Stimulated activated CD4-positive, alpha-beta T cell treated with anti-CD3 and anti-CD28 coated beads, Interleukin-1b, Interleukin-23, amount 100 ng/mL, for 48 hours (primary cell): ENCODE data around the gene MFAP1.
"Not testable (repeated sequence)": the region's sequence is repeated elsewhere in the genome, so short reads cannot be mapped to it uniquely, and the experiment has no call there.

Experiments used
- DNase-seq: peaks from one replicate; pipeline ENCODE4 v3.0.0-alpha.2; 2020

MFAP1 gene

GRCh38 chr15:43815064-43815463, 9.4 kb downstream of the MFAP1 start:
- DNase-seq, result not testable (repeated sequence)

DNA sequence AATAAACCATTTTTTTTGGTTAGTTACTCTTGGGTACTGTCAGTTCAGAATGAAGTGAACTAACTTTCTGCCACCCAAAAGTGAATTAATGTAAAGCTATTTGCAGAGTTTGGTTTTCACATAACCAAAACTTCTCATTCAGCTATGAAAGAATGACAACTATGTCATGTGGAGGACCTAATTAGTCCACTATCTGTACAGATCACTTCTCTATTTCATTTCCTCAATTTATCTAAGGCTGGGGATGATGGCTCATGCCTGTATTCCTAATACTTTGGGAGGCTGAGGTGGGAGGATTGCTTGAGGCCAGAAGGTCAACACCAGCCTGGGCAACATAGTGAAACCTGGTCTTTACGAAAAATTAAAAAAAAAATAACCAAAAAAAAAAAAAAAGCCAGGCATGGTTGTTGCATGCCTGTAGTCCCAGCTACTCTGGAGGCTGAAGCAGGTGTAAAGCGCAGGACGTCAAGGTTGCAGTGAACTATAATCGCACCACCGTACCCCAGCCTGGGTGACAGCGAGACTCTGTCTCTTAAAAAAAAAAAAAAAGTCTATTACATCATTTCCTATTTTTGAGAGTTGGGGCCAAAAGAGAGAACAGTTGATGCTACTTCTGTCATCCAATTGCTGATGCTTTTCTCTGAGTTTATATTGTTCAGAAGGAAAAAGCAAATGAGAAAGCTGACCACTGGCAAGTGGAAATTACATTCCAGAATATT, 15.4 kb downstream of the MFAP1 start:
- DNase-seq, result no peak

DNA sequence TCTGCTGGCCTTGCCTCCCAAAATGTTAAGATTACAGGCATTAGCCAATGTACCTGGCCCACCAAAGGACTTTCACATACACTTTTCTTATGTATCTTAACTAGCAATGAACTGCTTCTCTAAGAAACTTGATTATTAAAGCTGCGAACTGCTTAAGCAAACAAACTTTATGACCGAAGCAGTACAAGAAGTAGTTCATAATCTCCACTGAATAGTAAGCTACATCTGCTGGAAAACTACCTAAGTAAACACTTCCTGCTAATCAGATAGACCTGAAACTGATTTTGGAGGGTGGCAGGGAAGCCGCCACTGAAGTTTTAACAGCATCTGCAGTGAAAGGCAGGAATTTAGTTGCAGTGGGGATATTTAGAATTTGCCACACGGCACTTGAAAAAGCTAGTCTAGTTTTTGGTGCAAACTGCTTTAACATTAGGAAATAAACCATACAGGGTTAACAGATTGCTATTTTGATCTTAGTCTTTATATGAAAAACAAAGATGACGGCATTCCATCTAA, 16.0 kb downstream of the MFAP1 start:
- DNase-seq, result no peak

DNA sequence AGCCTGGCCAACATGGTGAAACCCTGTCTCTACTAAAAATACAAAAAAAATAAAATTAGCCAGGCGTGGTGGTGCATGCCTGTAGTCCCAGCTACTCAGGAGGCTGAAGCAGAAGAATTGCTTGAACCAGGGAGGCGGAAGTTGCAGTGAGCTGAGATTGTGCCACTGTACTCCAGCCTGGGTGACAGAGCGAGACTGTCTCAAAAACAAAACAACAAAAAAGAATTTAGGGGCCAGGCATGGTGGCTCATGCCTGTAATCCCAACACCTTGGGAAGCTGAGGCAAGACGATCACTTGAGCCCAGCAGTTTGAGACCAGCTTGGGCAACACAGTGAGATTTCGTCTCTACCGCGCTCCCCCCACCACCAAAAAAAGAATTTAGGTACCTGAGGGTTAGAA, 21.8 kb downstream of the MFAP1 start:
- DNase-seq, result not testable (repeated sequence)

- DNase-seq, result peak; percentile 90
Observed at GRCh38 chr15:43800286-43801141, 24.0 kb downstream of the MFAP1 start, which contains the start of gene HYPK. Gene HYPK (plus strand): TSS chr15:43800599. CDS start chr15:43800623, 24 bp downstream.

DNA sequence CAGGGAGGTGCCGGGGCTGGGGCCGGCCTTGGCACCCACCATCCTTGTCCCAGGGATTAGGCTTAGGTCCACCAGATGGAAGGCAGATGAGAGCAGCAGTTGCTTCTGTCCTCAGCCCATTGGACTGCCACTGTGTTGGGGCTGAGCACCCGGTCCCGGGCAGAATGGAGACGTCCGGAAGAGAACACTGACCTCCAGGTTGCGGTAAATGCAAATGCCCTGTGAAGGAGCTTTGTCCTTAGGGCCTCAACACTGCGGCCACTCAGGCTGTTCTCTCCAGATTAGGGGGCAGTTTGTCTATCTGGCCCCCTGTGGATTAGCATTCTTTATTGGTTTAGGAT, 24.6 kb downstream of the MFAP1 start, which contains the start of gene SERINC4:
SERINC4 (minus strand) TSS at position 276 of the 341 bp plus-strand sequence; CDS start at position 42, 234 bp downstream.
- no peak for DNase-seq

DNA sequence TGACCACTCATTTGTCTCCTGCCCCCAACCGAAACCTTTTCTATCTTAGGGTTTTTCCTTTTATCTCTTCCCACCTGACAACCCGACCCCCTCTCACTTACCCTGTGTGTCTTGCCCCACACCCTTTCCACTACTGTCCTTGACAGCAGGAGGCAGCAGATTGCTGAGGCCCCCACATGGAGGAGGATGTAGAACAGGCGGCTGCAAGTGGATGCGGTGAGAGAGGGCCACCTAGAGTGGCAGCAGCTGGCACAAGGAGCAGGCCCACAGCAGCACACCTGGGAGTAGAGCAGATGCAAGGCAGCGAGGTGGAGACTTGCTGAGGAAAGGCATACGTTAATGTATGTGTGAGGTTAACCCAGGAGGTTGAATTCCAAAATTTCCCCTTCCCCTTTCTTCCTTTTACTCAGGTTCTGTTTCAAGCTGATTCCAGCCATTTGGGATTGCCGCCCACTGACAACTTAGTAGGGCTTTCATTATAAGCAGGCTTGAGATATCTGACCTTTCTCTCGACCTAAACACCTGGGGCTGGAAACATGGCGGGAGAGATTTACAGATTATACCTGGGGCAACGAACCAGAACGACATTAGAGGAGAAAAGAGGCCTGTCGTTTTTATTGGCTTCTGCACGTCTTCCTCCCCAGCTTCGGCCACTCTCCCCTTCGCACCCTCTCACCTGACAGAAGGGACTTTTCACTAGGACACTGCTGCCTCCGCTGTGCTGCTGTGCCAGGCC, 25.1 kb downstream of the MFAP1 start:
- DNase-seq, result no peak

DNA sequence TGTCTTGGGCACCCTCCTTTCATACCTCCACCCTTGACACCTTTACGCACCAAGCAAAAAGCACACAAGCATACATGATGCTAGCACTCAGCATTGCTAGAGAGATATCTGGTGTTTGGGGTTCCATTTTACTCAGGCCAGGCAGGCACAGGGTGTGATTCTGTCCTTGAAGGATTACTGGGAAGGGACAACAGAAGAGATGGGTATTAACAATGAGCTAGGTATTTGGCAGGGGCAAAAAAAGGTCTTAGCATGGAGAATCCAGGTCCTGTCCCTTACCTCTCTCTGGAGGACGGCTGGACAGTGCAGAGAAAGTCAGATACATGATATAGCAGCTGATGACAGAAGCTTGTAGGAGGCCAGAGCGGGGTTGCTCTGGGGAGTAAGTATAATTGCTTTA, 27.9 kb downstream of the MFAP1 start:
- no peak for DNase-seq

- DNase-seq, result no peak
Observed at GRCh38 chr15:43795997-43796396, 28.5 kb downstream of the MFAP1 start.

GRCh38 chr15:43795197-43795596, 29.3 kb downstream of the MFAP1 start:
- DNase-seq, result no peak

DNA sequence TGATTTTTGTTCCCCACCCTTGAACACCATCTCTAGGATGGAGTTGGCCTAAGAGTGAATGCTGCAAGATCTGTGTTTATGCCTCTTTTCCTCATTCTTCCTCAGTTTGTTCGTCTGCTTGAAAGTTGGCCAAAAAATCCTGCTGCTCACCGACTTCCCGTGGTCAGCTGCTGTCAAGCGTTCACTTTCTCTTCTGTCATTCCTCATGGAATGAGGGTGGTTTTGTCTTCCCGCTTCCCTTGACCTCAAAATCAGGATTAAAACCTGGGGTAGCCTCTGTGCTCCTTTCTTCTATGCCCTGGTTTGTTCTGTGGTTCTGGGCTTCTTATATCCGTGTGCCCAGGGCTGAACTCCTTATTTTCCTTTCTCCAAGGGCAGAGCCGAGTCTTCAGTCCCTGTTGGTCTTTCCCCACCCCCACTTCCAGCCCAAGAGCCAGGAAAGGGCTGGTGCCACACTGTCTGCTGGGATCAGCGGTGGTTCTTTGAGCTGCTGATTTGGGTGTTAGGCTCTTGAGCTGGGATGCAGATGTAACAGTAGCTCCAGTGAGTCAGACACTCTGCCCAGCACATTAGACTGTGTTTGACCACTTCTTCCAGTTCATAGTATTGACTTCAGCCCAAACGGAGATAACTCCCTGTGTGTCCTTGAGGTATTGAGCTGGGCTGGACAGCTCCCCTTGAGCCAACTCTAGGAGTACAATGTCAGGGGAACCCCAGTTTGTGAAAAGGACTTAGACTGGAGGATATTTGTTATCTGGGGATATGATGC, 30.0 kb downstream of the MFAP1 start:
- no peak for DNase-seq

DNA sequence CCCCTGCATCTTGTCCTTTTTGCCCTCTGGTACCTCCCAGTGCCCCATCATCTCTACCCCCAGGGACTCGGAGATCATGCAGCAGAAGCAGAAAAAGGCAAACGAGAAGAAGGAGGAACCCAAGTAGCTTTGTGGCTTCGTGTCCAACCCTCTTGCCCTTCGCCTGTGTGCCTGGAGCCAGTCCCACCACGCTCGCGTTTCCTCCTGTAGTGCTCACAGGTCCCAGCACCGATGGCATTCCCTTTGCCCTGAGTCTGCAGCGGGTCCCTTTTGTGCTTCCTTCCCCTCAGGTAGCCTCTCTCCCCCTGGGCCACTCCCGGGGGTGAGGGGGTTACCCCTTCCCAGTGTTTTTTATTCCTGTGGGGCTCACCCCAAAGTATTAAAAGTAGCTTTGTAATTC, 30.8 kb downstream of the MFAP1 start:
- no peak for DNase-seq

GRCh38 chr15:43792761-43793476, 31.6 kb downstream of the MFAP1 start:
- no peak for DNase-seq

GRCh38 chr15:43791993-43792760, 32.3 kb downstream of the MFAP1 start, which contains the start of gene SERF2:
Gene SERF2 (plus strand): TSS chr15:43792320. CDS start chr15:43792377, 57 bp downstream.
- DNase-seq, result peak; percentile 100

DNA sequence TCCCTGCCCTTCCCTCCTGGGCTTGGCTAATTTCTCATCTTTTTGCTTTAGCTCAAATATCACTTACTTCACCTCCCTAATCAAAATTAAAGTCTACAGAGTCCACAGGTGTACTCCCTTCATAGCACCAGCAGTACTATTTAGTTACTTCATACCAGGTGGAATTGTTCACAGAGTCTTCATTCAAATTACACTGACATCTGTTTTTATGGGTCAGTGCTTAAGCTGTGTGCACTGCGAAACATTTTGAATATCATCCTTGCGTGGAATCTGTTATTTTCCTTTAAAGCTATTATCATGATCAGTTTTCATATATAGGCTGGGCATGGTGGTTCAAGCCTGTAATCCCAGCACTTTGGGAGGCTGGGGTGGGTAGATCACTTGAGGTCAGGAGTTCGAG, 35.1 kb downstream of the MFAP1 start:
- DNase-seq, result no peak

- no peak for DNase-seq
Observed at GRCh38 chr15:43779016-43779415, 45.5 kb downstream of the MFAP1 start.

DNA sequence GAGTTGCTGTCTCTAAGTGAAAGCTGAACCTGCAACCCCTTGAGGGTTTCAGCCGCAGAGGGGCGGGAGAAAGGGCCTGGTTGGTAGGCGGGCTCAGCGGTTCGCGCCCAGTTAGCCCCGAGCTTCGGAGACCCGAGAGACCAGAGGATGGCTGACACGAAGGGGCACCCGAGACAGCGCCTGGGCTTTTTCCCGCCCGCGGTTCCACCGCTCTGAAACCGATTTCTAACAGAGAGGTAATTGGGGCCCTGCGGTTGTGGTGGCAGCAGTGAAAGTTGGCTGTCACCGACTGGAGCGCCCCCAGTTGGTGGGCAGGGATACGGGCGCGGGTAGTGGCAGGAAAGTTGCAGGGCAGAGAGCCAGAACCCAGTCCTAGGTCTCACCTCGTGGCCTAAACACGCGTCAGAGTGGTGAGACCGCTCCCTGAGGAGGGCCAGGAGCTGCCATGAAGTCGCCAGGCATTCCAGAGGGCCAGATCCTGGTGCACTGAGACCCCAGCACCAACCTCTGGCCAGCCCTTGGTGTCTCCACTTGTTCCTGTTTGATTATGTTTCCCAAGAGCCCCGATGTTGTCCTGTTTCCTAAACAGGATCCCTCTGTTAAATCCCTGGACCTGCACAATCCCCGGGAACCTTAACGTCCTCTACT, 47.1 kb downstream of the MFAP1 start:
- DNase-seq, result peak; percentile 91

DNA sequence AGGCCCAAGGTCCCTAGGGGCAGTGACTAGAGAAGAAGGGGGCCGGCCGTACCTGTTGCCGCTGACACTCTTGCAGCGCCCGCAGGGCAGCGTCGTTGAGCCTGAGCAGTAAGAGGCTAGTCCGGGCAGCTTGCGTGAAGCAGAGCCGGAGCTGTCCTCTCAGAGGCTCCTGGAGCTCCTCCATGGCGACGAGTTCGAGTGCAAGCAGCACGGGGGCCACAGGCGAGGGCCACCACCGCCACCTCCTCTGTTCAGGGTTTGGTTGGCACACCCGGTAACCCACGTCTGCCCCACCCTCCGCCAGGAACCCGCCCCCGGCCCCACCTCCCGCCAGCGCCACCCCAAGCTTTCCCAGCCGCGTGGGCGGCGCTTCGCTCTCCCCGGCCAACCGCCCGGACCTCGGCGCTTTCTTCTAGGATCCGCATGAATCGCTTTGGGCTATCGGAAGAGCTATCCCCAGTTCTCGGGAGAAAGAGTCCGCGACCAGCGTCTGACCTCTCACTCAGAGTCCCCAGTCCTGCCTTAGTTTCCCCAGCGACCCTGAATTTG, 47.7 kb downstream of the MFAP1 start, which contains the start of gene ELL3:
ELL3 (minus strand) TSS at position 249 of the 549 bp plus-strand sequence; CDS start at position 184, 65 bp downstream.
- DNase-seq, result peak; percentile 75

GRCh38 chr15:43776101-43776717, 48.3 kb downstream of the MFAP1 start:
- peak; percentile 22 for DNase-seq
